Measurements from ENCODE around the gene SSU72. TPM values are rescaled to one million over a fixed set of nuclear protein-coding genes. Genes with fewer than 3 reads are reported as not detected.

Gene SSU72
- total and polyA plus RNA-seq, 2 donors (not counting 3 experiments of a cell fraction or from before 2014, with no cell fraction given) = 85.9 to 129 TPM

- ChIA-PET CTCF (interaction anchor here (1.2 kb wide), 1 partner anchor 355 kb away, joined by 3 read pairs; no protein-coding TSS in a partner anchor), POLR2A (no interaction called here)
- DNase-seq (ENCODE audit: low read depth, low spot score) = no peak
- Histone ChIP-seq H4K20me1 (replicated peaks; ENCODE audit: control insufficient read depth, extremely low read depth, insufficient read depth, low read length) (no peaks in the 10 kb centered on the region), H3K27ac (ENCODE audit: insufficient read depth, low read depth, low read length) (no peak overlapping the region), H3K27me3 (ENCODE audit: control insufficient read depth in 2 of 2, insufficient read depth in 2 of 2, low read length in 2 of 2) (no peaks in the 10 kb centered on the region), H3K9me1 (replicated peaks; ENCODE audit: control insufficient read depth, extremely low read depth, insufficient read depth, low read length) (no peaks in the 10 kb centered on the region), H2AFZ (ENCODE audit: low read depth, low read length) (no peak overlapping the region), H3K9me3 (replicated peaks; ENCODE audit: control insufficient read depth, insufficient read depth, low read length) (no peaks in the 10 kb centered on the region), H3K4me3 (replicated peaks in 1 of 3; ENCODE audit: insufficient read depth in 1 of 3, low read depth in 1 of 3, low read length in 3 of 3) (no peak overlapping the region), H3K4me2 (ENCODE audit: insufficient read depth, low read length) (no peak overlapping the region), H3K79me2 (ENCODE audit: control insufficient read depth, insufficient read depth, low read length) (peaks cover 8% of the 10 kb centered on the region), H3K4me1 (ENCODE audit: control insufficient read depth, extremely low read depth, insufficient read depth, low read length) (no peaks in the 10 kb centered on the region), H3K9ac (replicated peaks; ENCODE audit: extremely low read depth, insufficient read depth, low read length) (no peak overlapping the region), H3K36me3 (ENCODE audit: control insufficient read depth in 2 of 2, extremely low read depth in 1 of 2, insufficient read depth in 2 of 2, low read length in 2 of 2) (no peaks in the 10 kb centered on the region)
- dilution Hi-C loops (cut with MboI; ENCODE audit: extremely low pct_ligation_motif_present, low sequenced_read_pairs) (no loop called here), intact Hi-C loops (cut with micrococcal nuclease) (no loop called here)
- no peak for FAIRE-seq
- peak in 1 of 2 donors; percentile 31 for TF ChIP-seq CTCF (IDR thresholded peaks at IDR 0.05; ENCODE audit: extremely low read depth in 1 of 2, insufficient read depth in 1 of 2, low read depth in 1 of 2, low read length in 2 of 2)
- TF ChIP-seq POLR2A (IDR thresholded peaks at IDR 0.05; ENCODE audit: low read depth, low read length) = no peak
- TF ChIP-seq MAX (IDR thresholded peaks at IDR 0.05; ENCODE audit: insufficient read depth, insufficient read length) = no peak
- no peak for TF ChIP-seq POLR2AphosphoS5 (IDR thresholded peaks at IDR 0.05; ENCODE audit: insufficient read depth, low read depth, low read length)
- TF ChIP-seq FOS (IDR thresholded peaks at IDR 0.05; ENCODE audit: borderline replicate concordance, insufficient read depth, low read length) = no peak
- TF ChIP-seq JUN (IDR thresholded peaks at IDR 0.05; ENCODE audit: borderline replicate concordance, insufficient read depth, insufficient read length, low read depth) = no peak
- BruUV-seq (replicated peaks) = no TSS peak
These were observed 23.9 kb downstream of the SSU72 start for GRCh38 chr1:1550591-1551432.
